ENCODE measurements around the gene BMPR1B.

BMPR1B gene

GRCh38 chr4:94968493-94968892, 210.7 kb downstream of the BMPR1B start:
- no peak for DNase-seq

DNA sequence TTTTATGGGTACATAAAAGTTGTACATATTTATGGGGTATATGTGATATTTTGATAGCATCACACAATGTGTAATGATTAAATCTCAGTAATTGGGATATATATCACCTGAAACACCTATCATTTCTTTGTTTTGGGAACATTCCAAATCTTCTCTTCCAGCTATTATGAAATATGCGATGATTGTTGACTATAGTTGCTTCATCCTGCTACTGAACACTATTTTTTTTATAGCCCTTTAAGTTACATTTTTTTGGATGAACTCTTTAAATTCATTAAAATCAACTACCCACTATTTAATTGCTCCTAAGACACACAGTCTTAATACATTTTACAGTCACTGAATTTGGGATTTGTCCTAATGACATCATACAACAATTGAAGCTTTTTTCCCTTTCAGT, 212.9 kb downstream of the BMPR1B start:
- no peak for DNase-seq

- DNase-seq: no peak
Observed at GRCh38 chr4:94974773-94975172, 217.0 kb downstream of the BMPR1B start.

DNA sequence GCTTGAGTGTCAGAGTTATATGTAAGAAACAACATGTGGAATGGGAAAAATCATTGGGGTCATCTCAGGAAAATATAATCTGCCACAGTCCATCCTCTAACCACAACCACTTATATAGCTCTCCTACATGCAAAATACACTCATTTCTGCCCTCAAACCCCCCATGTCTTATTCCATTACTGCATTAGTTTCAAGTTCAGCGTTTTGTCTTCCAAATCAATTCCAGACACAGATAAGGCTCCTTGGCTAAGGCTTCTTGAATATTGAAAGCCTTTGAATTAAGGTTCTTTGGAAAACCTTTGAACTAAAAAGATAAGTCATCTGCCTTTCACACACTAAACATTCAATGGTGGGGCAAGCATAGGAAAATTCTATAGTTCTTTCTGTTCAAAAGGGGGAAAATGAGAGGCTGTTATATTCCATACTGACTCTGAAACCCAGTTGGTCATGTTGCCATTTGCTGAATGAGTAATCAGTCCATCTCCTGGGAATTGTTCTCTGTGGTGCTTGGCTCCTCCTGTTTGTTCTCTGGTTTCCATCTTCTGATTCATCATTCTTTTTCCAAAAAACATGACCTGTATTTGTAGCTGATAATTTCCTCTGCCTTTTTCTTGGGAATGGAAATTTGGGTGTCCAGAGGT, 218.7 kb downstream of the BMPR1B start:
- DNase-seq: no peak

- no peak for DNase-seq
Observed at GRCh38 chr4:94978904-94979303, 221.1 kb downstream of the BMPR1B start.

GRCh38 chr4:94979621-94980020, 221.9 kb downstream of the BMPR1B start:
- no peak for DNase-seq

- no peak for DNase-seq
Observed at GRCh38 chr4:94995684-94996394, 238.1 kb downstream of the BMPR1B start.

GRCh38 chr4:95000076-95000648, 242.4 kb downstream of the BMPR1B start:
- no peak for DNase-seq

GRCh38 chr4:95004912-95005311, 247.2 kb downstream of the BMPR1B start:
- DNase-seq: no peak

GRCh38 chr4:95007998-95008397, 250.2 kb downstream of the BMPR1B start:
- no peak for DNase-seq

GRCh38 chr4:95013236-95013635, 255.5 kb downstream of the BMPR1B start:
- no peak for DNase-seq

- no peak for DNase-seq
Observed at GRCh38 chr4:95014068-95014467, 256.3 kb downstream of the BMPR1B start.

GRCh38 chr4:95017305-95018064, 259.7 kb downstream of the BMPR1B start:
- no peak for DNase-seq

- no peak for DNase-seq
Observed at GRCh38 chr4:95018785-95019184, 261.0 kb downstream of the BMPR1B start.

DNA sequence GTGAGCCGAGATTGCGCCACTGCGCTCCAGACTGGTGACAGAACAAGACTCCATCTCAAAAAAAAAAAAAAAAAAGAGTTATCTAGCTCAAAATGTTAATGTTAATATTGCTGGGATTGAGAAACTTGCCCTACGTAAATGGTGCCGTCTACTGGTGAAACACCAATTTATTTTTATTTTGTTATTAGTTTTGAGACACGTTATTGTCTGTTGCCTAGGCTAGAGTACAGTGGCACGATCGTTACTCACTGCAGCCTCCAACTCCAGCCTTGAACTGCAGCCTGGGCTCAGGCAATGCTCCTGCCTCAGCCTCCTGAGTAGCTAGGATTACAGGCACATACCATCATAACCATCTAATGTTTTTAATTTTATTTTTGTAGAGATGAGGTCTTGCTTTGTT, 262.8 kb downstream of the BMPR1B start:
- no peak for DNase-seq

DNA sequence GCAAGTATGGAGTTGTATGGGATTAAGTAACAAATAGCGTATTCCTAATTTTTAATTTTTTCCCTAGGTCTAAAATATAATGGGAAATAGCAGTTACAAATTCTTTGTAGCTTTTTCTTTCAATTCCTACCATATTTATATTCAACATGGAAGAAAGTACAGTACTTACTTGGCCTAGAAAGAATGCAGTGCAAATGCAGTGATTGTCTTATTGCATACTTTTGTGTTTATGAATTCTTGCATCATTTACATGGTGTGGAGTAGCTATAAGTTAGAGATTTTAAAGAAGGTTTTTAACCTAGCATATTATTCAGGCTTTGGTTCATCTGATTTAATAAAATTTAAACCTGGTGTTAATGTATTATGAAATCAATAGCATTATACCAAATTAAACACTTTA, 263.3 kb downstream of the BMPR1B start:
- no peak for DNase-seq

GRCh38 chr4:95023110-95023509, 265.4 kb downstream of the BMPR1B start:
- DNase-seq: no peak

- no peak for DNase-seq
Observed at GRCh38 chr4:95027905-95028618, 270.3 kb downstream of the BMPR1B start.

DNA sequence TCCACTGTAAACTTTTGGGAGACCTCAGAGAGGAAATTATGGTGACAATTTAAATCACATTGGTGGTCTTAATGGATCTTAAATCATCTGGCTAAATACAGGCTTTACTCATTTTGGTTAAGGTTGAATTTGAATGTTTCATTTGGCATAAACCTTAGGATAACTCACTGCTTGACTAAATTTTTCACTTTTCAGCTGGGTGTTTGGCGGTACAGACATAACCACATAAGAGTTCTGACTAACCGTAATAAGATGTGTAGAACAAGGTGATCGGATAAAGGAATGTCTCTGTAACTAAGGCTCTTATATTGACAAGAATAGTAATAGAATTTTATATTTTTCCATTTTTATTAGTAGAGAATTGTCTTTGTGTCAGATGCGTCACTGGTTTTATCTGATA, 281.0 kb downstream of the BMPR1B start:
- DNase-seq: no peak

GRCh38 chr4:95044324-95044837, 286.6 kb downstream of the BMPR1B start:
- no peak for DNase-seq

DNA sequence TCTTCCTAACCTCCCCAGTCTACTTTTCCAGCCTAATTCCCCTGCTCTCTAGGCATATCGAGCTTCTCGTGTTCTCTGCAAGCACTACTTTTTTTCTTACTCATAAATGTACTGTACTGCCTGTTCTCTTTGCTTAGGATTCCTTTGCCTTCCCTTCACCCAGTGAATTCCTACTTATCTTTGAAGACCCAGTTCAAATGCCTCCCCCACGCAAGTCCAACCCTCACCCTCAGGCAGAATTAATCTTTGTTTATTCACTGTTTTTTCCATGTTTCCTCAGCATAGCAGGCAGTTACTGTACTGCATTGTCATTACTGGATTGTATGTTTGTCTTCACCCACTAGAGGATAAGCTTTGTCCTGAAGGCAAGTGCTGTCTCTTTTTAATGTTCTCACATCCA, 287.7 kb downstream of the BMPR1B start:
- DNase-seq: no peak

- DNase-seq: no peak
Observed at GRCh38 chr4:95048296-95048695, 290.5 kb downstream of the BMPR1B start.
